HepG2 (cell line): Measurements from ENCODE around the gene NDRG3. TPM values are rescaled to one million over a fixed set of nuclear protein-coding genes. Genes with fewer than 3 reads are reported as not detected.
A peak's percentile ranks its signal among the peaks of the same experiment; 100 is the strongest.

Experiments used
- AKAP8 ChIP-seq: sonication (generic); formaldehyde crosslinking; IDR thresholded peaks from 2 replicates; pipeline ENCODE4 v1.5.1; 2020; ENCODE audit warnings: mild to moderate bottlenecking, missing genetic modification reagents
- CSRNP1 ChIP-seq: sonication (generic); formaldehyde crosslinking; IDR thresholded peaks from 2 replicates; pipeline ENCODE4 v1.8.1; 2023; ENCODE audit warnings: mild to moderate bottlenecking, missing genetic modification reagents
- FOXC1 ChIP-seq: sonication (generic); formaldehyde crosslinking; IDR thresholded peaks from 2 replicates; pipeline ENCODE4 v1.8.0; 2022; ENCODE audit warnings: mild to moderate bottlenecking, missing genetic modification reagents, borderline replicate concordance
- FOXK2 ChIP-seq: fragments of 450-650 bp; IDR thresholded peaks from 2 replicates; pipeline ENCODE4 v1.6.1; 2016
- HNRNPLL ChIP-seq: fragments of 200-400 bp; formaldehyde crosslinking; IDR thresholded peaks from 2 replicates; pipeline ENCODE4 v1.6.1; 2017; ENCODE audit warnings: mild to moderate bottlenecking, low read depth, low read length; ENCODE audit not compliant: poor library complexity, severe bottlenecking
- MXD3 ChIP-seq: IDR thresholded peaks from 2 replicates; pipeline ENCODE4 v1.6.1; 2016; ENCODE audit warnings: mild to moderate bottlenecking, missing biosample characterization, missing genetic modification reagents
- NFYC ChIP-seq: IDR thresholded peaks from 2 replicates; pipeline ENCODE4 v1.6.1; 2016; ENCODE audit warnings: missing genetic modification reagents, missing compliant biosample characterization
- PHB2 ChIP-seq: fragments of 450-650 bp; IDR thresholded peaks from 2 replicates; pipeline ENCODE4 v1.6.1; 2018; ENCODE audit not compliant: partially characterized antibody
- RBAK ChIP-seq: sonication (generic); formaldehyde crosslinking; IDR thresholded peaks from 2 replicates; pipeline ENCODE4 v1.5.1; 2020; ENCODE audit warnings: mild to moderate bottlenecking, missing genetic modification reagents
- THRA ChIP-seq: sonication (generic); formaldehyde crosslinking; IDR thresholded peaks from 2 replicates; pipeline ENCODE4 v1.4.0; 2020; ENCODE audit warnings: missing genetic modification reagents, borderline replicate concordance
- ZBED4 ChIP-seq: sonication (generic); formaldehyde crosslinking; IDR thresholded peaks from 2 replicates; pipeline ENCODE4 v1.4.0; 2020; ENCODE audit warnings: missing genetic modification reagents, borderline replicate concordance
- ZBTB14 ChIP-seq: sonication (generic); formaldehyde crosslinking; IDR thresholded peaks from 2 replicates; pipeline ENCODE4 v1.4.0; 2020; ENCODE audit warnings: missing genetic modification reagents
- ZNF101 ChIP-seq: sonication (generic); formaldehyde crosslinking; IDR thresholded peaks from 2 replicates; pipeline ENCODE4 v1.4.0; 2020; ENCODE audit warnings: mild to moderate bottlenecking, low read depth, missing genetic modification reagents, borderline replicate concordance
- ZNF543 ChIP-seq: sonication (generic); formaldehyde crosslinking; IDR thresholded peaks from 2 replicates; pipeline ENCODE4 v1.4.0; 2020; ENCODE audit warnings: mild to moderate bottlenecking, missing genetic modification reagents
- ZNF710 ChIP-seq: sonication (generic); formaldehyde crosslinking; IDR thresholded peaks from 2 replicates; pipeline ENCODE4 v1.5.0; 2020; ENCODE audit warnings: mild to moderate bottlenecking, missing genetic modification reagents, borderline replicate concordance
- ZNF713 ChIP-seq: sonication (generic); formaldehyde crosslinking; IDR thresholded peaks from 2 replicates; pipeline ENCODE4 v1.4.0; 2020; ENCODE audit warnings: mild to moderate bottlenecking, missing genetic modification reagents
- polyA plus RNA-seq, 8 experiments: library from polyadenylated mRNA; depleted of rRNA in 3 of 8; stranded (reverse) in 7 of 8; unstranded in 1 of 8; fragments of >200 nt; fragmentation: Illumina TruSeq in 4 of 8; extraction: Trizol in 4 of 8; gene quantifications; 2 replicates each; pipeline versions ENCODE4 v1.2.1 to v1.2.3, GENCODE V29; 2011 to 2016; ENCODE audit warnings: low read depth in 4 of 8, missing spikeins in 1 of 8, mixed read lengths in 1 of 8; ENCODE audit not compliant: insufficient read depth in 1 of 8
- total RNA-seq, 5 experiments: library from RNA; depleted of rRNA; stranded (reverse); fragments of >200 nt; fragmentation: Illumina TruSeq; extraction: Trizol; gene quantifications; 2 replicates each; pipeline ENCODE4 v1.2.3, GENCODE V29; 2016; ENCODE audit warnings: low read depth in 1 of 5

The NDRG3 gene
- total and polyA plus RNA-seq, 2 of the 13 experiments (the other 11 are each of a cell fraction or from before 2014, with no cell fraction given): 36.0 to 40.5 TPM

GRCh38 chr20:36605399-36606157, 140.3 kb downstream of the NDRG3 start, which contains the start of gene RAB5IF (continued):
- TF ChIP-seq ZNF543 (CRISPR knock-in tag) (peak; percentile 74; the same call in 1 of the 2 replicates), ZBED4 (CRISPR knock-in tag) (peak; percentile 78), ZNF713 (CRISPR knock-in tag) (peak; percentile 95), CSRNP1 (CRISPR knock-in tag) (peak; percentile 95), FOXK2 (peak; percentile 74), PHB2 (no peak), ZNF710 (CRISPR knock-in tag) (peak; percentile 95), RBAK (CRISPR knock-in tag) (0 out of 2 replicates have a peak, but pooled peaks have one; percentile 72), THRA (peak; percentile 93), AKAP8 (CRISPR knock-in tag) (peak; percentile 90), ZBTB14 (CRISPR knock-in tag) (peak; percentile 82), MXD3 (peak; percentile 16; the same call in 1 of the 2 replicates), ZNF101 (CRISPR knock-in tag) (no peak), NFYC (CRISPR knock-in tag) (peak; percentile 94), HNRNPLL (peak; percentile 83), FOXC1 (CRISPR knock-in tag) (peak; percentile 98)
